Measurements from ENCODE around the gene DTNB. TPM values are rescaled to one million over a fixed set of nuclear protein-coding genes. Genes with fewer than 3 reads are reported as not detected.

Gene DTNB
- total and polyA plus RNA-seq, 2 of the 4 experiments (the other 2 are of a cell fraction) = 3.8 to 5.3 TPM

GRCh38 chr2:25551316-25551715, 122.1 kb downstream of the DTNB start:
- no peak overlapping the region for H4K8ac ChIP-seq (ENCODE audit: low read depth in 2 of 2, low read length in 2 of 2)
- H3K27ac ChIP-seq (ENCODE audit: insufficient read depth, low read length) = no peak overlapping the region
- H4K20me1 ChIP-seq (ENCODE audit: insufficient read depth, low read length) = no peaks in the 10 kb centered on the region
- no peak overlapping the region for H2BK15ac ChIP-seq (ENCODE audit: low read depth, low read length)
- no TSS peak for BruUV-seq (replicated peaks)
- H3K56ac ChIP-seq (ENCODE audit: extremely low read depth, insufficient read depth, low read length) = no peak overlapping the region
- no peak overlapping the region for H3K23ac ChIP-seq (ENCODE audit: low read depth, low read length)
- no peak overlapping the region for H4K5ac ChIP-seq (ENCODE audit: low read depth, low read length)
- ChIA-PET CTCF (no interaction called here), POLR2A (ENCODE audit: unreplicated experiment) (no interaction called here)
- H2AK9ac ChIP-seq (replicated peaks; ENCODE audit: low read depth, low read length, poor library complexity) = no peak overlapping the region
- TF ChIP-seq, protein P1, sequence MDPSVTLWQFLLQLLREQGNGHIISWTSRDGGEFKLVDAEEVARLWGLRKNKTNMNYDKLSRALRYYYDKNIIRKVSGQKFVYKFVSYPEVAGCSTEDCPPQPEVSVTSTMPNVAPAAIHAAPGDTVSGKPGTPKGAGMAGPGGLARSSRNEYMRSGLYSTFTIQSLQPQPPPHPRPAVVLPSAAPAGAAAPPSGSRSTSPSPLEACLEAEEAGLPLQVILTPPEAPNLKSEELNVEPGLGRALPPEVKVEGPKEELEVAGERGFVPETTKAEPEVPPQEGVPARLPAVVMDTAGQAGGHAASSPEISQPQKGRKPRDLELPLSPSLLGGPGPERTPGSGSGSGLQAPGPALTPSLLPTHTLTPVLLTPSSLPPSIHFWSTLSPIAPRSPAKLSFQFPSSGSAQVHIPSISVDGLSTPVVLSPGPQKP (IDR thresholded peaks at IDR 0.05; ENCODE audit: borderline replicate concordance, low read depth, low read length) = no peak
- TF ChIP-seq RCOR1 (IDR thresholded peaks at IDR 0.05; ENCODE audit: insufficient replicate concordance, low read length) = no peak
- no peak for TF ChIP-seq CHD1 (IDR thresholded peaks at IDR 0.05; ENCODE audit: low read depth, low read length)
- no peak for TF ChIP-seq BHLHE40 (IDR thresholded peaks at IDR 0.05; ENCODE audit: low read depth, low read length)
- no peak for TF ChIP-seq RAD21 (IDR thresholded peaks at IDR 0.05; ENCODE audit: low read length)
- no peak for TF ChIP-seq SMC3 (IDR thresholded peaks at IDR 0.05; ENCODE audit: low read depth, low read length)
- no peak for TF ChIP-seq FOS (IDR thresholded peaks at IDR 0.05; ENCODE audit: low read depth, low read length)
- no peak for TF ChIP-seq MAFK (IDR thresholded peaks at IDR 0.05; ENCODE audit: low read depth, low read length)
- no peak for TF ChIP-seq MXI1 (IDR thresholded peaks at IDR 0.05; ENCODE audit: borderline replicate concordance, low read depth, low read length)
- no peak for TF ChIP-seq POLR2A (IDR thresholded peaks at IDR 0.05; ENCODE audit: low read depth, low read length)
- TF ChIP-seq NFE2L2 (IDR thresholded peaks at IDR 0.05; ENCODE audit: low read depth, low read length) = no peak
- TF ChIP-seq CTCF (conservative IDR thresholded peaks at IDR 0.05; ENCODE audit: low read depth, low read length) = no peak
- TF ChIP-seq CEBPB (IDR thresholded peaks at IDR 0.05; ENCODE audit: low read depth, low read length) = no peak
- no peak for TF ChIP-seq MAZ (IDR thresholded peaks at IDR 0.05; ENCODE audit: borderline replicate concordance, low read depth, low read length)
- TF ChIP-seq RFX5 (IDR thresholded peaks at IDR 0.05; ENCODE audit: low read depth, low read length) = no peak
- TF ChIP-seq USF2 (IDR thresholded peaks at IDR 0.05; ENCODE audit: low read depth, low read length) = no peak
- H3K79me1 ChIP-seq (ENCODE audit: low read depth in 1 of 2, low read length in 2 of 2) = no peaks in the 10 kb centered on the region
- no peak overlapping the region for H3K4me2 ChIP-seq (ENCODE audit: low read depth, low read length)
- no peak overlapping the region for H2AK5ac ChIP-seq (ENCODE audit: low read depth, low read length)
- in situ Hi-C loops (cut with MboI; ENCODE audit: low sequenced_read_pairs) = no loop called here
- H3K27me3 ChIP-seq (ENCODE audit: control insufficient read depth, insufficient read depth, low read length) = no peaks in the 10 kb centered on the region
- no peak overlapping the region for H4K91ac ChIP-seq (ENCODE audit: insufficient read depth, low read depth, low read length)
- no peaks in the 10 kb centered on the region for H3K9me1 ChIP-seq (ENCODE audit: insufficient read depth, low read length)
- no peak overlapping the region for H3K18ac ChIP-seq (ENCODE audit: low read depth, low read length)
- H3K14ac ChIP-seq (replicated peaks; ENCODE audit: low read depth, low read length) = no peak overlapping the region
- no peak overlapping the region for H3K9ac ChIP-seq (ENCODE audit: low read depth, low read length)
- dilution Hi-C loops (cut with HindIII; ENCODE audit: low sequenced_read_pairs, unreplicated experiment) = no loop called here
- no peaks in the 10 kb centered on the region; the same call in 1 of the 2 replicates for H3K4me1 ChIP-seq (ENCODE audit: control insufficient read depth, insufficient read depth, low read length)
- H2BK120ac ChIP-seq (ENCODE audit: low read depth, low read length) = no peak overlapping the region
- H3K36me3 ChIP-seq (ENCODE audit: control insufficient read depth, insufficient read depth, low read length) = no peaks in the 10 kb centered on the region
- H2BK5ac ChIP-seq (ENCODE audit: low read depth, low read length, poor library complexity, severe bottlenecking) = no peak overlapping the region
- peak; percentile 16 for DNase-seq
- WGBS, 2 experiments (ENCODE audit: extremely low coverage in 2 of 2, insufficient read length in 1 of 2) = 100% methylated on average over 1 of the region's 2 CpGs; no CpG with 5 or more reads in 1 of the 2 experiments
- ATAC-seq (ENCODE audit: low read depth) = no peak
- H3K4me3 ChIP-seq (ENCODE audit: insufficient read depth, low read depth, low read length) = no peak overlapping the region
- no peak overlapping the region for H2AFZ ChIP-seq (replicated peaks; ENCODE audit: low read length, poor library complexity)
- H3K9me3 ChIP-seq (ENCODE audit: control insufficient read depth, insufficient read depth, low read length) = no peaks in the 10 kb centered on the region
- intact Hi-C loops (cut with micrococcal nuclease) = no loop called here
- H2BK20ac ChIP-seq (ENCODE audit: low read depth, low read length) = no peak overlapping the region
- H3K4ac ChIP-seq (ENCODE audit: low read depth, low read length) = no peak overlapping the region
